NCI-H1092 treated with DMSO at 0.1 percent for 48 hours (cell line): ENCODE data around the gene CCDC51.

ENCODE experiments used
- DNase-seq: peaks from one replicate; lab custom pipeline; 2025; lab: John Stamatoyannopoulos, UW

CCDC51 gene

GRCh38 chr3:48419149-48419548 is 20.8 kb downstream of the CCDC51 start:
- DNase-seq: no peak

GRCh38 chr3:48418651-48419050 is 21.3 kb downstream of the CCDC51 start:
- DNase-seq: no peak

GRCh38 chr3:48418140-48418539 is 21.8 kb downstream of the CCDC51 start:
- no peak for DNase-seq

GRCh38 chr3:48417529-48418108 is 22.3 kb downstream of the CCDC51 start:
- DNase-seq: no peak

- DNase-seq: no peak
These were observed 23.4 kb downstream of the CCDC51 start for GRCh38 chr3:48416546-48416945.

GRCh38 chr3:48416091-48416505 is 23.8 kb downstream of the CCDC51 start:
- DNase-seq: no peak

- DNase-seq: no peak
These were observed 24.5 kb downstream of the CCDC51 start for GRCh38 chr3:48415251-48415953.

- DNase-seq: no peak
These were observed 25.3 kb downstream of the CCDC51 start for GRCh38 chr3:48414376-48415250.

- no peak for DNase-seq
These were observed 26.3 kb downstream of the CCDC51 start for GRCh38 chr3:48413611-48414010.

- DNase-seq: no peak
These were observed 26.8 kb downstream of the CCDC51 start for GRCh38 chr3:48413086-48413485.

GRCh38 chr3:48412375-48413001 is 27.4 kb downstream of the CCDC51 start:
- DNase-seq: no peak

- DNase-seq: no peak
These were observed 28.1 kb downstream of the CCDC51 start for GRCh38 chr3:48411606-48412374.

GRCh38 chr3:48411041-48411588 is 28.8 kb downstream of the CCDC51 start:
- DNase-seq: no peak

- no peak for DNase-seq
These were observed 29.5 kb downstream of the CCDC51 start for GRCh38 chr3:48410205-48411040.

- DNase-seq: no peak
These were observed 30.4 kb downstream of the CCDC51 start for GRCh38 chr3:48409291-48410201.

GRCh38 chr3:48408823-48409281 is 31.1 kb downstream of the CCDC51 start:
- DNase-seq: no peak

GRCh38 chr3:48407542-48408099 is 32.3 kb downstream of the CCDC51 start:
- DNase-seq: no peak

- no peak for DNase-seq
These were observed 33.2 kb downstream of the CCDC51 start for GRCh38 chr3:48406443-48407431.
